GM21737 (cell line): ENCODE data around the gene EIF4H.
"Not testable (repeated sequence)": the region's sequence is repeated elsewhere in the genome, so short reads cannot be mapped to it uniquely, and the experiment has no call there.

ENCODE experiments used
- ATAC-seq: cut with Tn5 transposase; IDR thresholded peaks from one replicate; pipeline ENCODE4 v1.9.1; 2021; ENCODE audit warnings: mild to moderate bottlenecking, moderate library complexity; ENCODE audit not compliant: unreplicated experiment

Gene EIF4H

GRCh38 chr7:74174606-74175082 lies 488 bp downstream of the EIF4H start:
- peak; percentile 32 for ATAC-seq

- no peak for ATAC-seq
Measured at GRCh38 chr7:74175340-74175739, 1.2 kb downstream of the EIF4H start.

- no peak for ATAC-seq
Measured at GRCh38 chr7:74176555-74176954, 2.4 kb downstream of the EIF4H start.

GRCh38 chr7:74178632-74179031 lies 4.5 kb downstream of the EIF4H start:
- ATAC-seq = no peak

- no peak for ATAC-seq
Measured at GRCh38 chr7:74179935-74180604, 5.9 kb downstream of the EIF4H start.

DNA sequence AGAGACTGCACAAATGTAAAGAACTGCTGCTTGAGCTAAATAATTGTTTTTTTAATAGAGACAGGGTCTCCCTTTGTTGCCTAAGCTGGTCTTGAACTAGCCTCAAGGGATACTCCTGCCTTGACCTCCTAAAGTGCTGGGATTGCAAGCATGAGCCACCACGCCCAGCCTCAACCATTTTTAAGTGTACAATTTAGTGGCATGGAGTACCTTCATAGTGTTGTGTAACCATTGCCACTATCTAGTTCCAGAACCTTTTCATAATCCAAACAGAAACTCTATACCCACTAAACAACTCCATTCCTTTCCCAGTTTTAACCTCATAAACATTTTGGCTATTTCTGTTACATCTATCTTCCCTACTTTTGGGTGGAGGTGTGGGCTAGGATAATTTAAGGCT lies 6.7 kb downstream of the EIF4H start:
- no peak for ATAC-seq

DNA sequence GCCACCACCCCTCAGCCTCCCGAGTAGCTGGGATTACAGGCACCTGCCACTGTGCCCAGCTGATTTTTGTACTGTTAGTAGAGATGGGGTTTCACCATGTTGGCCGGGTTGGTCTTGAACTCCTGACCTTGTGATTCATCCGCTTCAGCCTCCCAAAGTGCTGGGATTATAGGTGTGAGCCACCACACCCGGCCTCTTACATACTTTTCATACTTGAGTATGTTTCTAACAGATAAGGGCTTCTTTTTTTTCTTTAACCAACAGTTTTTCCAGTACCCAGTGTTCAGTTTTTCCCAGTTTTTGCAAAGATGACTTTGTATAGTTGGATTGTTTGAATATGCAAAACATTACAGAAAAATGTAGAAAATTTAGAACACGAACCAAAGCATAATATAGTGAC lies 7.7 kb downstream of the EIF4H start:
- no peak for ATAC-seq

DNA sequence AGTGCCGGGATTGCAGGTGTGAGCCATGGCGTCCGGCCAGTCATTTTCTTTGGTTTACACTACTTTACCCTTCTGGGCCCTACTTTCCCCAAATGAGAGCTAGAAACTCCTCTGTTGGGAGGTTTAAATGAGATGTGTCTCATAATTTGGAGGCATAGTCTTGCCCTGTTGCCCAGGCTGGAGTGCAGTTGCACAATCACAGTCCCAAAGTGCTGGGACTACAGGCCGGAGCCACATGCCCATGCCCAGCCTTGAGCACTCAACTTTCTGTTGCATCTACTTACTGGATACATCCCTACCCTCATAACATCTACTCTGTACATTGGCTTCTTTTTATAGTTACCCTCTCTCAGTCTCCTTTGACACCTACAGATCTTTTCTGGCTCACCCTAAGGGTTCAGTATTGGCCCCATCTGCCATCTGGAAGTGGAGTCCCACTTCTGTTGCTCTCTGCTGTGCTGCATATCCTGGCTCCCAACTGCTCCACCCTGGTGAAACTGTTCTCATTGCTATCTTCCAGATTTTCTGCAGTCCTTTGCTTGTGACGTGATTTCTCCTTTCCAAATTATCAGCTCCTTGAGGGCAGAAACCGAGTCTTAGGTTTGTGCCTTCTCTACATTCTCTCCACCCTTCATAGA lies 8.4 kb downstream of the EIF4H start:
- no peak for ATAC-seq

GRCh38 chr7:74183142-74183541 lies 9.0 kb downstream of the EIF4H start:
- no peak for ATAC-seq

- ATAC-seq = no peak
Measured at GRCh38 chr7:74183653-74184450, 9.7 kb downstream of the EIF4H start.

DNA sequence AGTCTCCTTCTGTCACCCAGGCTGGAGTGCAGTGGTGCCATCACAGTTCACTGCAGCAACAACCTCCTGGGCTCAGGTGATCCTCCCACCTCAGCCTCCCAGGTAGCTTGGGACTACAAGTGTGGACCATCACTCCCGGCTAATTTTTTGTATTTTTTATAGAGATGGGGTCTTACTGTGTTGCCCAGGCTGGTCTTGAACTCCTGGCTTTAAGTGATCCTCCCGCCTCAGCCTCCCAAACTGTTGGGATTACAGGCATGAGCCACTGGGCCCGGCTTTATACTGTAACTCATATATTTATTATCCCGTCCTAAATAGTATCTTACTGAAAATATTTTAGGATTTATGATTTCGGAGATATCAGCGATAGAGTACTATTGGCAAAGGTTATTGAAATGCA lies 10.9 kb downstream of the EIF4H start:
- ATAC-seq = no peak

- ATAC-seq = no peak
Measured at GRCh38 chr7:74185636-74186035, 11.5 kb downstream of the EIF4H start.

GRCh38 chr7:74187915-74188675 lies 13.9 kb downstream of the EIF4H start:
- no peak for ATAC-seq

DNA sequence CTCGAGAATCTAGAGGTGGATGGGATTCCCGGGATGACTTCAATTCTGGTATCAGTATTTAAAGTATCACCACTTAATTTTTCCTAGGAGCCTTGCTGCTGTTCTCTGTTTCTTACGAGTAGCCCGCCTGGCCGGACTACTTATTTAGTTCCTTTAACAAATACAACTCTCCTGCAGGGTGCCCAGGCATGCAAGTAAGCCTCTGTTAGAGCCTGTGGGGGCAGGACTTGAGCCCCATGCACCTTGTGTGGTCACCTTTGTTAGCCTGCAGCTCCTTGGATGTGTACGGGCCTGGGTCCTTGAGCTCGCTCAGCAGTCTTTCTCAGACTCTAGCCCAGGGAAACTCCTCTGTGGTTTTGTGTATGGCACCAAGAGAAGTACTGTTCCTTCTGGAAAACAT lies 16.1 kb downstream of the EIF4H start:
- no peak for ATAC-seq

GRCh38 chr7:74191231-74191630 lies 17.1 kb downstream of the EIF4H start:
- ATAC-seq = no peak

- ATAC-seq = no peak
Measured at GRCh38 chr7:74193054-74193453, 18.9 kb downstream of the EIF4H start.

DNA sequence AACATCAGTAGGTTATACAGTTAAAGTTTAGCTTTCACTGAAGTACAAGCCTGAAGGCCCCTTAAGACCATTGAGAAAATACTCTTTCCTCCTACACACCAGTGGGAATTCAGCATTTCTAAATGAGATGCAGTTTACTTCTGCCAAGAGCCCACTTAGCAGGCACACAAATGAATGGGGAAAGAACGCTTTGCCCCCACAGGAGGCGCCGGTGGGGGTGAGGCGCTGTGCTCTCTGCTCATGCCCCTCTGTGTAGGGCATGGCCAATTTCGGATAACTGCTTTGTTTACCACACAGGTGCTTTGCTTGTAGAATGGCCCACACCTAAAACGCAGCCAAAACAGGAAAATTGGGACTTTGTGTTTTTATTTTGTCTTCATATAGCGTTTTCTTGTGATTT lies 19.8 kb downstream of the EIF4H start:
- ATAC-seq = no peak

DNA sequence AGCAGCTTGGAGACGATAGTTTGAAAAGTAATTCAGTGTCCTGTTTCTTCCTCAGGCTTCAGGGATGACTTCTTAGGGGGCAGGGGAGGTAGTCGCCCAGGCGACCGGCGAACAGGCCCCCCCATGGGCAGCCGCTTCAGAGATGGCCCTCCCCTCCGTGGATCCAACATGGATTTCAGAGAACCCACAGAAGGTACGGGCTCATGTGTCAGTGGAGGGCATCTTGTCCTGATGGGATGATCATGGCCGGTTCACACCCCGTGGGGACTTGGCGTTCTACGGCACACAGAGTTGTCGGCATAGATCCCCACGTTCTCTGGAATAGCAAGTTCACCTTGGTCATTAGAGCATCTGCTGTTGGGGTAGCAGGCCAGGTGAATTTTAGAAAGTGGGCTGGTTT lies 20.5 kb downstream of the EIF4H start:
- ATAC-seq = no peak

GRCh38 chr7:74195139-74195860 lies 21.1 kb downstream of the EIF4H start:
- not testable (repeated sequence) for ATAC-seq

GRCh38 chr7:74195968-74196654 lies 22.0 kb downstream of the EIF4H start:
- ATAC-seq = not testable (repeated sequence)
